ENCODE data around the gene C5. TPM values are rescaled to one million over a fixed set of nuclear protein-coding genes. Genes with fewer than 3 reads are reported as not detected.
A peak's percentile ranks its signal among the peaks of the same experiment; 100 is the strongest.

C5 gene
- total and polyA plus RNA-seq, 9 of the 15 experiments (the other 6 are each of a cell fraction or from before 2014, with no cell fraction given): 0.08 to 0.91 (median 0.42) TPM

- TF ChIP-seq ZBTB40 (IDR thresholded peaks at IDR 0.05) (no peak), ZBTB40 (CRISPR knock-in tag; IDR thresholded peaks at IDR 0.05) (no peak), SMAD1 (IDR thresholded peaks at IDR 0.05; ENCODE audit: low read depth, low read length, partially characterized antibody) (peak; percentile 65), MIER1 (IDR thresholded peaks at IDR 0.05; ENCODE audit: low read depth) (no peak), STAG1 (CRISPR knock-in tag; IDR thresholded peaks at IDR 0.05; ENCODE audit: borderline replicate concordance) (no peak), ZBTB1 (CRISPR knock-in tag; IDR thresholded peaks at IDR 0.05; ENCODE audit: borderline replicate concordance, low read depth) (no peak), ETV5 (CRISPR knock-in tag; IDR thresholded peaks at IDR 0.05; ENCODE audit: low read depth) (no peak), ZNF445 (CRISPR knock-in tag; IDR thresholded peaks at IDR 0.05; ENCODE audit: low read depth) (no peak), ZBTB7A (IDR thresholded peaks at IDR 0.05; ENCODE audit: borderline replicate concordance, control insufficient read depth, low read depth, low read length) (no peak), ZNF140 (CRISPR knock-in tag; IDR thresholded peaks at IDR 0.05) (no peak), ZNF23 (CRISPR knock-in tag; IDR thresholded peaks at IDR 0.05) (no peak), ELF1 (tag; IDR thresholded peaks at IDR 0.05) (0 out of 2 replicates have a peak, but pooled peaks have one; percentile 32), ZNF282 (CRISPR knock-in tag; IDR thresholded peaks at IDR 0.05) (no peak), YBX1 (IDR thresholded peaks at IDR 0.05) (no peak), KDM1A (IDR thresholded peaks at IDR 0.05) (peak; percentile 75 to 79), NCOR1 (IDR thresholded peaks at IDR 0.05) (peak; percentile 37; the same call in 1 of the 2 replicates), ATF1 (CRISPR knock-in tag; IDR thresholded peaks at IDR 0.05) (no peak), ATF1 (tag; IDR thresholded peaks at IDR 0.05) (0 out of 2 replicates have a peak, but pooled peaks have one; percentile 18)
- TF ChIP-seq, protein P1, sequence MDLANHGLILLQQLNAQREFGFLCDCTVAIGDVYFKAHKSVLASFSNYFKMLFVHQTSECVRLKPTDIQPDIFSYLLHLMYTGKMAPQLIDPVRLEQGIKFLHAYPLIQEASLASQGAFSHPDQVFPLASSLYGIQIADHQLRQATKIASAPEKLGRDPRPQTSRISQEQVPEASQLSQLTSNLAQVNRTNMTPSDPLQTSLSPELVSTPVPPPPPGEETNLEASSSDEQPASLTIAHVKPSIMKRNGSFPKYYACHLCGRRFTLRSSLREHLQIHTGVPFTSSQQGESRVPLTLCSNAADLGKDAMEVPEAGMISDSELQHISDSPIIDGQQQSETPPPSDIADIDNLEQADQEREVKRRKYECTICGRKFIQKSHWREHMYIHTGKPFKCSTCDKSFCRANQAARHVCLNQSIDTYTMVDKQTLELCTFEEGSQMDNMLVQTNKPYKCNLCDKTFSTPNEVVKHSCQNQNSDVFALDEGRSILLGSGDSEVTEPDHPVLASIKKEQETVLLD (IDR thresholded peaks at IDR 0.05): no peak
These were observed 114.7 kb downstream of the C5 start (continued) for GRCh38 chr9:120935383-120935857.
